HepG2 (cell line): Measurements from ENCODE around the gene SEPTIN10. TPM values are rescaled to one million over a fixed set of nuclear protein-coding genes. Genes with fewer than 3 reads are reported as not detected.

ENCODE experiments used
- GATAD1 ChIP-seq: IDR thresholded peaks from 2 replicates; pipeline ENCODE4 v1.6.1; 2016; ENCODE audit warnings: missing genetic modification reagents, missing compliant biosample characterization
- IRX3 ChIP-seq: sonication (generic); formaldehyde crosslinking; IDR thresholded peaks from 2 replicates; pipeline ENCODE4 v1.8.1; 2023; ENCODE audit warnings: mild to moderate bottlenecking, low read depth, missing genetic modification reagents, borderline replicate concordance
- MED1 ChIP-seq: sonication (generic); formaldehyde crosslinking; IDR thresholded peaks from 2 replicates; pipeline ENCODE4 v1.4.0; 2020; ENCODE audit warnings: missing genetic modification reagents
- NFE2 ChIP-seq: sonication (generic); formaldehyde crosslinking; IDR thresholded peaks from 2 replicates; pipeline ENCODE4 v1.4.0; 2020; ENCODE audit warnings: missing genetic modification reagents
- RBM39 ChIP-seq: fragments of 200-400 bp; formaldehyde crosslinking; IDR thresholded peaks from one replicate; pipeline ENCODE4 v1.6.1; 2018; ENCODE audit warnings: antibody characterized with exemption, mild to moderate bottlenecking, low read depth, low read length; ENCODE audit not compliant: poor library complexity, severe bottlenecking
- ZNF260 ChIP-seq: sonication (generic); formaldehyde crosslinking; IDR thresholded peaks from 2 replicates; pipeline ENCODE4 v1.4.0; 2020; ENCODE audit warnings: missing genetic modification reagents, low read depth, mild to moderate bottlenecking, borderline replicate concordance
- ZNF317 ChIP-seq: sonication (generic); formaldehyde crosslinking; IDR thresholded peaks from 2 replicates; pipeline ENCODE4 v1.5.0; 2020; ENCODE audit warnings: mild to moderate bottlenecking, missing genetic modification reagents
- ZNF569 ChIP-seq: sonication (generic); formaldehyde crosslinking; IDR thresholded peaks from 2 replicates; pipeline ENCODE4 v1.5.0; 2020; ENCODE audit warnings: mild to moderate bottlenecking, missing genetic modification reagents, moderate library complexity, borderline replicate concordance
- polyA plus RNA-seq, 8 experiments: library from polyadenylated mRNA; depleted of rRNA in 3 of 8; stranded (reverse) in 7 of 8; unstranded in 1 of 8; fragments of >200 nt; fragmentation: Illumina TruSeq in 4 of 8; extraction: Trizol in 4 of 8; gene quantifications; 2 replicates each; pipeline versions ENCODE4 v1.2.1 to v1.2.3, GENCODE V29; 2011 to 2016; ENCODE audit warnings: low read depth in 4 of 8, missing spikeins in 1 of 8, mixed read lengths in 1 of 8; ENCODE audit not compliant: insufficient read depth in 1 of 8
- total RNA-seq, 5 experiments: library from RNA; depleted of rRNA; stranded (reverse); fragments of >200 nt; fragmentation: Illumina TruSeq; extraction: Trizol; gene quantifications; 2 replicates each; pipeline ENCODE4 v1.2.3, GENCODE V29; 2016; ENCODE audit warnings: low read depth in 1 of 5
- TF ChIP-seq, protein P1 (sequence below): sonication (generic); formaldehyde crosslinking; conservative IDR thresholded peaks from 2 replicates; pipeline ENCODE4 v1.8.0; 2022; ENCODE audit warnings: missing genetic modification reagents
- TF ChIP-seq, protein P2 (sequence below): sonication (generic); formaldehyde crosslinking; IDR thresholded peaks from 2 replicates; pipeline ENCODE4 v1.5.0; 2020; ENCODE audit warnings: missing genetic modification reagents

SEPTIN10 gene
- total and polyA plus RNA-seq, 2 of the 13 experiments (the other 11 are each of a cell fraction or from before 2014, with no cell fraction given): 45.8 to 67.5 TPM

DNA sequence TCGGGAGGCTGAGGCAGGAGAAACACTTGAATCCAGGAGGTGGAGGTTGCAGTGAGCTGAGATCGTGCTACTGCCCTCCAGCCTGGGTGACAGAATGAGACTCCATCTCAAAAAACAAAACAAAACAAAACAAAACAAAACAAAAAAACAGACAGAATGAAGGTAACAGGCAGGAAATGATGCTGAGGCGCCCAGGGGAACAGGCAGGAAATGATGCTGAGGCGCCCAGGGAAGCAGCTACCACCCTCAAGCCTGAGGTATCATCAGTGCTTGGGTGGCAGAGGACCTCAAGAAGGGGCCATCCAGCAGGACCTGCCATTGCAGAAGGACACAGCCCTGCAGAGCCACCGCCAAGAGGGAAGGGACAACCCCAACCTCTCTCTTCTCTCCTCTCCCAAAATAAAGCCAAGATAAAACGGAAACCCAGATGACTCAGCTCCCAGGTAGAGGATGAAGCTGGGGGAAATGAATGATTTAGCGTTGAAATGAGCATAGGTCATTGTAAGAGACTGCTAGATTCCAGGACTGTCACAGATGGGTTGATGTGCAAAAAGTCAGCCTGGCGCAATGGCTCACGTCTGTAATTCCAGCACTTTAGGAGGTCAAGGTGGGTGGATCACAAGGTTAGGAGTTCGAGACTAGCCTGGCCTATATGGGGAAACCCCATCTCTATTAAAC is 19.7 kb upstream of the SEPTIN10 start (continued):
- TF ChIP-seq, protein P1, sequence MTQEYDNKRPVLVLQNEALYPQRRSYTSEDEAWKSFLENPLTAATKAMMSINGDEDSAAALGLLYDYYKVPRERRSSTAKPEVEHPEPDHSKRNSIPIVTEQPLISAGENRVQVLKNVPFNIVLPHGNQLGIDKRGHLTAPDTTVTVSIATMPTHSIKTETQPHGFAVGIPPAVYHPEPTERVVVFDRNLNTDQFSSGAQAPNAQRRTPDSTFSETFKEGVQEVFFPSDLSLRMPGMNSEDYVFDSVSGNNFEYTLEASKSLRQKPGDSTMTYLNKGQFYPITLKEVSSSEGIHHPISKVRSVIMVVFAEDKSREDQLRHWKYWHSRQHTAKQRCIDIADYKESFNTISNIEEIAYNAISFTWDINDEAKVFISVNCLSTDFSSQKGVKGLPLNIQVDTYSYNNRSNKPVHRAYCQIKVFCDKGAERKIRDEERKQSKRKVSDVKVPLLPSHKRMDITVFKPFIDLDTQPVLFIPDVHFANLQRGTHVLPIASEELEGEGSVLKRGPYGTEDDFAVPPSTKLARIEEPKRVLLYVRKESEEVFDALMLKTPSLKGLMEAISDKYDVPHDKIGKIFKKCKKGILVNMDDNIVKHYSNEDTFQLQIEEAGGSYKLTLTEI (CRISPR knock-in tag): no peak
- TF ChIP-seq NFE2: no peak
- no peak for TF ChIP-seq MED1 (CRISPR knock-in tag)
- TF ChIP-seq, protein P2, sequence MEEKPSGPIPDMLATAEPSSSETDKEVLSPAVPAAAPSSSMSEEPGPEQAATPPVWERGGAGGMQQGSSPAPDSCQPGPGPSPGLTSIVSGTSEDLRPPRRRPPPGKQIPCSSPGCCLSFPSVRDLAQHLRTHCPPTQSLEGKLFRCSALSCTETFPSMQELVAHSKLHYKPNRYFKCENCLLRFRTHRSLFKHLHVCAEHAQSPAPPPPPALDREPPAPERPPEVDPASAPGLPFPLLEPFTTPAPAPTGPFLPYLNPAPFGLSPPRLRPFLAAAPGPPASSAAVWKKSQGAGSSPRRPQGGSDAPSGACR (CRISPR knock-in tag): no peak
- no peak for TF ChIP-seq IRX3 (CRISPR knock-in tag)
- no peak for TF ChIP-seq GATAD1 (CRISPR knock-in tag)
- no peak for TF ChIP-seq ZNF569 (CRISPR knock-in tag)
- no peak for TF ChIP-seq ZNF260 (CRISPR knock-in tag)
- TF ChIP-seq RBM39: no peak
- no peak for TF ChIP-seq ZNF317 (CRISPR knock-in tag)
